H9 (cell line): ENCODE data around the gene ABCA7. TPM values are rescaled to one million over a fixed set of nuclear protein-coding genes. Genes with fewer than 3 reads are reported as not detected.

Experiments
- DNase-seq: peaks from one replicate; pipeline ENCODE4 v3.0.0-alpha.2; 2017
- H2AFZ ChIP-seq: one replicate; pipeline ENCODE4 v1.6.1; 2013; ENCODE audit warnings: mild to moderate bottlenecking, low read length, control low read depth, moderate library complexity
- H2AK5ac ChIP-seq: 2 replicates; pipeline ENCODE4 v1.6.1; 2013; ENCODE audit warnings: low read length, control low read depth, mixed read lengths; ENCODE audit not compliant: insufficient read length
- H2BK120ac ChIP-seq: one replicate; pipeline ENCODE4 v1.6.1; 2013; ENCODE audit warnings: low read depth, mild to moderate bottlenecking, low read length, control low read depth, inconsistent platforms; ENCODE audit not compliant: poor library complexity, severe bottlenecking
- H2BK12ac ChIP-seq: 2 replicates; pipeline ENCODE4 v1.6.1; 2013; ENCODE audit warnings: low read length, control low read depth, mixed read lengths, low read depth; ENCODE audit not compliant: insufficient read length
- H2BK15ac ChIP-seq: 2 replicates; pipeline ENCODE4 v1.6.1; 2013; ENCODE audit warnings: low read depth, low read length, control low read depth
- H2BK20ac ChIP-seq: one replicate; pipeline ENCODE4 v1.6.1; 2013; ENCODE audit warnings: low read depth, mild to moderate bottlenecking, low read length, control low read depth, inconsistent platforms; ENCODE audit not compliant: poor library complexity, severe bottlenecking
- H2BK5ac ChIP-seq: 2 replicates; pipeline ENCODE4 v1.6.1; 2013; ENCODE audit warnings: low read length, control low read depth, mixed read lengths; ENCODE audit not compliant: insufficient read length
- H3K14ac ChIP-seq: 2 replicates; pipeline ENCODE4 v1.6.1; 2013; ENCODE audit warnings: low read length, control low read depth; ENCODE audit not compliant: insufficient read depth
- H3K18ac ChIP-seq: 2 replicates; pipeline ENCODE4 v1.6.1; 2013; ENCODE audit warnings: low read depth, mild to moderate bottlenecking, mixed read lengths, low read length, control low read depth; ENCODE audit not compliant: insufficient read length
- H3K23ac ChIP-seq: 2 replicates; pipeline ENCODE4 v1.6.1; 2013; ENCODE audit warnings: low read length, control low read depth, mixed read lengths, low read depth; ENCODE audit not compliant: insufficient read length
- H3K23me2 ChIP-seq: 2 replicates; pipeline ENCODE4 v1.6.1; 2013; ENCODE audit warnings: low read depth, mild to moderate bottlenecking, mixed read lengths, low read length, control low read depth; ENCODE audit not compliant: insufficient read length, poor library complexity, severe bottlenecking
- H3K27ac ChIP-seq: 2 replicates; pipeline ENCODE4 v1.5.1; 2013; ENCODE audit warnings: low read length, control low read depth, mixed read lengths, low read depth; ENCODE audit not compliant: insufficient read length
- H3K27me3 ChIP-seq: 2 replicates; pipeline ENCODE4 v1.6.1; 2013; ENCODE audit warnings: low read length, control low read depth, inconsistent platforms; ENCODE audit not compliant: insufficient read depth
- H3K4ac ChIP-seq: 2 replicates; pipeline ENCODE4 v1.6.1; 2013; ENCODE audit warnings: low read depth, mild to moderate bottlenecking, control low read depth, inconsistent platforms, low read length, moderate library complexity
- H3K4me1 ChIP-seq: 2 replicates; pipeline ENCODE4 v1.6.1; 2013; ENCODE audit warnings: low read length, control low read depth, inconsistent platforms; ENCODE audit not compliant: insufficient read depth
- H3K4me2 ChIP-seq: 2 replicates; pipeline ENCODE4 v1.6.1; 2013; ENCODE audit warnings: low read length, control low read depth, mixed read lengths; ENCODE audit not compliant: insufficient read length, insufficient read depth
- H3K56ac ChIP-seq: 2 replicates; pipeline ENCODE4 v1.6.1; 2013; ENCODE audit warnings: low read depth, mild to moderate bottlenecking, mixed read lengths, low read length, control low read depth; ENCODE audit not compliant: insufficient read length
- H3K79me1 ChIP-seq: 2 replicates; pipeline ENCODE4 v1.6.1; 2013; ENCODE audit warnings: low read depth, mild to moderate bottlenecking, moderate library complexity, low read length, control low read depth, inconsistent platforms; ENCODE audit not compliant: insufficient read depth, poor library complexity, severe bottlenecking
- H3K79me2 ChIP-seq: 2 replicates; pipeline ENCODE4 v1.6.1; 2013; ENCODE audit warnings: low read length, control low read depth, inconsistent platforms; ENCODE audit not compliant: insufficient read depth
- H3K9ac ChIP-seq: 2 replicates; pipeline ENCODE4 v1.6.1; 2013; ENCODE audit warnings: low read length, control low read depth, mixed read lengths; ENCODE audit not compliant: insufficient read length; ENCODE audit errors: extremely low read depth
- H3K9me3 ChIP-seq: one replicate; pipeline ENCODE4 v1.6.1; 2013; ENCODE audit warnings: low read depth, low read length, inconsistent platforms; ENCODE audit not compliant: control insufficient read depth
- H3T11ph ChIP-seq: one replicate; pipeline ENCODE4 v1.6.1; 2013; ENCODE audit warnings: mild to moderate bottlenecking, low read length, control low read depth, inconsistent platforms
- H4K20me1 ChIP-seq: one replicate; pipeline ENCODE4 v1.6.1; 2013; ENCODE audit not compliant: control insufficient read depth, insufficient read length, insufficient read depth
- H4K5ac ChIP-seq: 2 replicates; pipeline ENCODE4 v1.6.1; 2013; ENCODE audit warnings: low read depth, mild to moderate bottlenecking, mixed read lengths, low read length, control low read depth; ENCODE audit not compliant: insufficient read length
- H4K8ac ChIP-seq: replicated peaks from 2 replicates; pipeline ENCODE4 v1.6.1; 2013; ENCODE audit warnings: low read length, control low read depth, mixed read lengths, low read depth; ENCODE audit not compliant: insufficient read length
- H4K91ac ChIP-seq: 2 replicates; pipeline ENCODE4 v1.6.1; 2013; ENCODE audit warnings: low read depth, mild to moderate bottlenecking, moderate library complexity, mixed read lengths, low read length, control low read depth; ENCODE audit not compliant: insufficient read length
- H3K27ac Mint-ChIP-seq, 3 experiments: 2 replicates in 2 of 3; 3 replicates in 1 of 3; pipeline ENCODE4 v1.8.0; 2020 to 2021; ENCODE audit warnings: mixed read lengths in 3 of 3, mild to moderate bottlenecking in 1 of 3, moderate library complexity in 1 of 3
- H3K27me3 Mint-ChIP-seq: 2 replicates; pipeline ENCODE4 v1.8.0; 2021; ENCODE audit warnings: low read depth, mild to moderate bottlenecking, moderate library complexity, mixed read lengths
- H3K36me3 Mint-ChIP-seq, 3 experiments: 2 replicates in 2 of 3; 3 replicates in 1 of 3; pipeline ENCODE4 v1.8.0; 2020 to 2021; ENCODE audit warnings: low read depth in 3 of 3, mixed read lengths in 3 of 3; ENCODE audit not compliant: insufficient read depth in 1 of 3
- H3K4me1 Mint-ChIP-seq, 2 experiments: 2 replicates each; pipeline ENCODE4 v1.8.0; 2020; ENCODE audit warnings: mixed read lengths in 2 of 2
- H3K4me3 Mint-ChIP-seq, 2 experiments: 2 replicates in 1 of 2; 3 replicates in 1 of 2; pipeline ENCODE4 v1.8.0; 2020 to 2021; ENCODE audit warnings: mild to moderate bottlenecking in 2 of 2, mixed read lengths in 2 of 2, moderate library complexity in 1 of 2
- H3K9me3 Mint-ChIP-seq, 2 experiments: 2 replicates in 1 of 2; 3 replicates in 1 of 2; pipeline ENCODE4 v1.8.0; 2020; ENCODE audit warnings: mild to moderate bottlenecking in 2 of 2, mixed read lengths in 2 of 2, moderate library complexity in 1 of 2
- CTCF ChIP-seq: fragments of 200-600 bp; sonication (generic); conservative IDR thresholded peaks from 3 replicates; pipeline ENCODE4 v1.8.0; 2021; ENCODE audit warnings: antibody characterized with exemption, mild to moderate bottlenecking
- WGBS: extraction: QIAGEN DNeasy Blood & Tissue Kit; methylation state at CpG from one replicate; pipeline ENCODE4 v1.1.7; 2013; ENCODE audit warnings: missing lambda C conversion rate, low lambda C conversion rate, mixed read lengths; ENCODE audit not compliant: insufficient read length; ENCODE audit errors: extremely low coverage; 5-methylcytosine and 5-hydroxymethylcytosine counted together
- total RNA-seq: library from RNA; stranded (reverse); gene quantifications from 2 replicates; pipeline ENCODE4 v1.2.1, GENCODE V29; 2021

Gene ABCA7
- total RNA-seq, 1 experiment from 2014 or later = 34.6 TPM

- Histone ChIP-seq H3K79me2 (0 out of 2 replicates have a peak, but pooled peaks cover 2% of the 10 kb centered on the region), H3K9me3 (no peaks in the 10 kb centered on the region), H3K14ac (no peak overlapping the region), H4K20me1 (no peaks in the 10 kb centered on the region), H3K23me2 (peaks cover 10% of the 10 kb centered on the region), H3K4me2 (no peak overlapping the region), H3K23ac (no peak overlapping the region), H2AFZ (no peak overlapping the region), H2BK12ac (no peak overlapping the region), H2BK15ac (no peak overlapping the region), H3K9ac (no peak overlapping the region), H3K79me1 (no peaks in the 10 kb centered on the region), H4K5ac (no peak overlapping the region), H2BK5ac (no peak overlapping the region), H2BK120ac (no peak overlapping the region), H3T11ph (no peak overlapping the region), H3K56ac (no peak overlapping the region), H3K4ac (no peak overlapping the region), H2AK5ac (no peak overlapping the region), H4K8ac (no peak overlapping the region), H3K27me3 (peaks cover 10% of the 10 kb centered on the region), H3K4me1 (no peaks in the 10 kb centered on the region), H4K91ac (no peak overlapping the region), H2BK20ac (no peak overlapping the region), H3K18ac (no peak overlapping the region), H3K27ac (no peak overlapping the region)
- Mint-ChIP-seq H3K27me3 (peaks cover 38% of the 10 kb centered on the region), H3K4me1 (peaks cover 0 to 5% of the 10 kb centered on the region in 2 experiments; a peak in 2 of 4 replicates), H3K4me3 (peak overlapping the region in 1 of 2 experiments; percentile 4; a peak in 1 of 5 replicates), H3K27ac (no peak overlapping the region), H3K9me3 (no peaks in the 10 kb centered on the region; a peak in 1 of 5 replicates), H3K36me3 (peaks cover 0 to 13% (median 8%) of the 10 kb centered on the region in 3 experiments; a peak in 4 of 7 replicates)
- WGBS = no CpG with 5 or more reads among the region's 4 CpGs
- TF ChIP-seq CTCF = no peak
- no peak for DNase-seq
Measured at GRCh38 chr19:1002600-1002999, 37.3 kb upstream of the ABCA7 start.
